Psoas muscle (tissue), 8 donors: ENCODE results near the gene RPS15A. TPM values are rescaled to one million over a fixed set of nuclear protein-coding genes. Genes with fewer than 3 reads are reported as not detected.

Experiments used
- ATAC-seq, 4 donors: fragments of 200-7000 bp; cut with Tn5 transposase; one replicate each; pipeline ENCODE4 v1.9.1; 2020; ENCODE audit warnings: moderate library complexity in 3 of 4, mild to moderate bottlenecking in 2 of 4
- DNase-seq, 2 donors: peaks; one replicate each; pipeline ENCODE4 v3.0.0-alpha.2; 2020
- H3K27ac ChIP-seq: fragments of 200-600 bp; one replicate; pipeline ENCODE4 v1.8.0; 2022
- H3K27me3 ChIP-seq, 3 donors: fragments of 200-600 bp in 1 of 3; one replicate each; pipeline versions ENCODE4 v1.6.1 to v1.8.0; 2013 to 2022; ENCODE audit warnings: low read length in 2 of 3, mild to moderate bottlenecking in 2 of 3, moderate library complexity in 1 of 3; ENCODE audit not compliant: insufficient read depth in 3 of 3
- H3K36me3 ChIP-seq, 2 donors: fragments of 200-600 bp in 1 of 2; one replicate each; pipeline versions ENCODE4 v1.6.1 to v1.8.0; 2013 to 2022; ENCODE audit warnings: low read depth in 1 of 2, mild to moderate bottlenecking in 1 of 2, moderate library complexity in 1 of 2; ENCODE audit not compliant: insufficient read depth in 1 of 2
- H3K4me1 ChIP-seq: fragments of 200-600 bp; one replicate; pipeline ENCODE4 v1.8.0; 2022
- H3K4me3 ChIP-seq: fragments of 200-600 bp; one replicate; pipeline ENCODE4 v1.8.0; 2022; ENCODE audit warnings: mild to moderate bottlenecking
- H3K9me3 ChIP-seq: fragments of 200-600 bp; one replicate; pipeline ENCODE4 v1.8.0; 2022
- CTCF ChIP-seq: fragments of 200-600 bp; IDR thresholded peaks from one replicate; pipeline ENCODE4 v1.8.0; 2022; ENCODE audit warnings: antibody characterized with exemption
- WGBS, 3 donors: extraction: QIAGEN DNeasy Blood & Tissue Kit; methylation state at CpG; one replicate each; pipeline versions ENCODE4 v1.1.6 to v1.1.7; 2013; 5-methylcytosine and 5-hydroxymethylcytosine counted together
- intact Hi-C, 2 donors: fragments of 100-400 bp; cut with DNase I; formaldehyde crosslinking; loops; one replicate each; pipeline versions ENCODE4 v1.11.0 to v1.14.2; 2022
- polyA plus RNA-seq, 3 donors: library from polyadenylated mRNA; stranded (reverse); fragments of 200-250 nt; gene quantifications; one replicate each; pipeline ENCODE4 v1.2.3, GENCODE V29; 2013
- total RNA-seq, 4 donors: library from RNA; stranded (reverse); fragmentation: NEBNext Ultra II Directional in 2 of 4; extraction: Animal tissue kit (Norgen Biotek cat#: 25700) in 2 of 4; gene quantifications; one replicate each; pipeline versions ENCODE4 v1.2.1 to v1.2.4, GENCODE V29; 2021 to 2023
- donor health status: healthy with polysubstance abuse.
- donor health status: DM: no; HTN: no; CAD: no; lungs with moderate emphysema.
- donor health status: Bipolar disorder and iron deficiency.
- donor health status: healthy.
- donor health status: DM: yes; HTN: yes; CAD: no.
- donor health status: DM: no; HTN: no; CAD: no.
- donor health status: DM: no; HTN: no; CAD: no.
- donor health status: DM: yes; HTN: yes; CAD: no.

RPS15A gene
- total and polyA plus RNA-seq, 7 donors: 822 to 3,567 (median 1,272) TPM

- H3K36me3 ChIP-seq: peaks cover under 1 to 33% of the 10 kb centered on the region in 2 donors
- intact Hi-C loops: loop anchor here (5.0 to 10.0 kb wide), 3 partner anchors 54 to 167 kb away; no protein-coding TSS in a partner anchor
- H3K4me1 ChIP-seq: peaks cover 47% of the 10 kb centered on the region
- TF ChIP-seq CTCF: no peak
- 0% methylated on average over 15 of the region's 15 CpGs for WGBS, 3 donors
- no peaks in the 10 kb centered on the region for H3K27me3 ChIP-seq
- peak overlapping the region; percentile 82 for H3K27ac ChIP-seq
- no peak for DNase-seq
- peak in 1 of 4 donors; percentile 0 for ATAC-seq
- H3K4me3 ChIP-seq: peak overlapping the region; percentile 77
- H3K9me3 ChIP-seq: no peaks in the 10 kb centered on the region
These were observed 10.6 kb upstream of the RPS15A start for GRCh38 chr16:18800775-18801144.

- ATAC-seq: no peak
- peak overlapping the region; percentile 77 for H3K4me3 ChIP-seq
- H3K36me3 ChIP-seq: peaks cover 0 to 34% of the 10 kb centered on the region in 2 donors
- WGBS, 3 donors: 3 to 6% (median 4%) methylated on average over 8 of the region's 8 CpGs
- peak overlapping the region; percentile 82 for H3K27ac ChIP-seq
- H3K4me1 ChIP-seq: peaks cover 43% of the 10 kb centered on the region
- H3K9me3 ChIP-seq: no peaks in the 10 kb centered on the region
- intact Hi-C loops: loop anchor here (5.0 to 10.0 kb wide), 3 partner anchors 55 to 167 kb away; no protein-coding TSS in a partner anchor
- no peaks in the 10 kb centered on the region for H3K27me3 ChIP-seq
- no peak for DNase-seq
- TF ChIP-seq CTCF: no peak
These were observed 10.2 kb upstream of the RPS15A start for GRCh38 chr16:18800293-18800692.

- H3K36me3 ChIP-seq: peaks cover 0 to 42% of the 10 kb centered on the region in 2 donors
- no peak for TF ChIP-seq CTCF
- DNase-seq: no peak
- intact Hi-C loops: no loop called here
- H3K27me3 ChIP-seq: no peaks in the 10 kb centered on the region
- peak overlapping the region; percentile 82 for H3K27ac ChIP-seq
- H3K4me1 ChIP-seq: peaks cover 35% of the 10 kb centered on the region
- ATAC-seq: no peak
- peak overlapping the region; percentile 77 for H3K4me3 ChIP-seq
- H3K9me3 ChIP-seq: no peaks in the 10 kb centered on the region
- 53 to 71% (median 55%) methylated on average over 3 of the region's 3 CpGs for WGBS, 3 donors
These were observed 9.4 kb upstream of the RPS15A start for GRCh38 chr16:18799500-18799899.

GRCh38 chr16:18797746-18798145 lies 7.6 kb upstream of the RPS15A start:
- Histone ChIP-seq H3K27ac (no peak overlapping the region), H3K9me3 (no peaks in the 10 kb centered on the region), H3K36me3 (peaks cover under 1 to 59% of the 10 kb centered on the region in 2 donors), H3K27me3 (no peaks in the 10 kb centered on the region), H3K4me3 (no peak overlapping the region), H3K4me1 (peaks cover 28% of the 10 kb centered on the region)
- intact Hi-C loops: no loop called here
- ATAC-seq: no peak
- TF ChIP-seq CTCF: no peak
- no peak for DNase-seq
- 45 to 65% (median 64%) methylated on average over 4 of the region's 4 CpGs for WGBS, 3 donors

- peaks cover 28% of the 10 kb centered on the region for H3K4me1 ChIP-seq
- ATAC-seq (no peak), DNase-seq (no peak)
- H3K4me3 ChIP-seq: no peak overlapping the region
- TF ChIP-seq CTCF: no peak
- H3K27me3 ChIP-seq: no peaks in the 10 kb centered on the region
- intact Hi-C loops: no loop called here
- no peaks in the 10 kb centered on the region for H3K9me3 ChIP-seq
- H3K27ac ChIP-seq: no peak overlapping the region
- 81 to 90% (median 87%) methylated on average over 1 of the region's 1 CpG for WGBS, 3 donors
- H3K36me3 ChIP-seq: peaks cover 5 to 73% of the 10 kb centered on the region in 2 donors
These were observed 6.2 kb upstream of the RPS15A start for GRCh38 chr16:18796377-18796776.
